ENCODE measurements around the gene AEBP1.

The AEBP1 gene

DNA sequence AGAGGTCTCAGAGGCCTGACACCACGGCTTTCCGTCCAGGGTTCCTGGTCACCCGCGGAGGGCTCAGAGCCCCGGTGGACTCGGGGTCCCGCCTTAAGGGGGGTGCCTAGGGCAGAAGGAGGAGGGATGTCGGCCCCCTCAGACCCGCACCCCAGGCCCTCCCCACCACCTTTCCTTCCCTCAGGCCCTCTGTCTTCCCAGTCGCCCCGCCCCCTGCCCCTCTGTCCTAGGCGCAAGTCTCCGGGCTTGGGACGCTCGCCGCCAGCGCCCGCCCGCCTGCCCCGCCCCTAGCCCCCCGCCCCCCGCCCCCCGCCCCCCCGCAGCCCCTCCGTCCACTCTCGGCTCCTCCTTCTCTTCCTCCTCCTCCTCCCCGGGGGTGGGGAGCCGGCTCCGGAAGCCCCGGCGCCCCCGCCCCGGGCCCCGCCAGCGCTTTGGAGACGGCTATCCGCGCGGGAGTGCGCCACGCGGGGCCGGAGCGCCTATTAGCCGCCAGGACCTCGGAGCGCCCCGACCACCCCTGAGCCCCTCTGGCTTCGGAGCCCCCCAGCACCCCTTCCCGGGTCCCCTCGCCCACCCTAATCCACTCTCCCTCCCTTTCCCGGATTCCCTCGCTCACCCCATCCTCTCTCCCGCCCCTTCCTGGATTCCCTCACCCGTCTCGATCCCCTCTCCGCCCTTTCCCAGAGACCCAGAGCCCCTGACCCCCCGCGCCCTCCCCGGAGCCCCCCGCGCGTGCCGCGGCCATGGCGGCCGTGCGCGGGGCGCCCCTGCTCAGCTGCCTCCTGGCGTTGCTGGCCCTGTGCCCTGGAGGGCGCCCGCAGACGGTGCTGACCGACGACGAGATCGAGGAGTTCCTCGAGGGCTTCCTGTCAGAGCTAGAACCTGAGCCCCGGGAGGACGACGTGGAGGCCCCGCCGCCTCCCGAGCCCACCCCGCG is at the start of gene AEBP1:
Gene AEBP1, plus strand, starts transcription at position 423 of the 937 bp plus-strand sequence. Its CDS starts 321 bp downstream, at position 744.
- DNase-seq: peak in 1 of 2 donors; percentile 47

- DNase-seq: no peak
These were observed 47.5 kb upstream of the AEBP1 start for GRCh38 chr7:44056681-44057080.

GRCh38 chr7:44057181-44057848 is 46.8 kb upstream of the AEBP1 start:
- no peak for DNase-seq

DNA sequence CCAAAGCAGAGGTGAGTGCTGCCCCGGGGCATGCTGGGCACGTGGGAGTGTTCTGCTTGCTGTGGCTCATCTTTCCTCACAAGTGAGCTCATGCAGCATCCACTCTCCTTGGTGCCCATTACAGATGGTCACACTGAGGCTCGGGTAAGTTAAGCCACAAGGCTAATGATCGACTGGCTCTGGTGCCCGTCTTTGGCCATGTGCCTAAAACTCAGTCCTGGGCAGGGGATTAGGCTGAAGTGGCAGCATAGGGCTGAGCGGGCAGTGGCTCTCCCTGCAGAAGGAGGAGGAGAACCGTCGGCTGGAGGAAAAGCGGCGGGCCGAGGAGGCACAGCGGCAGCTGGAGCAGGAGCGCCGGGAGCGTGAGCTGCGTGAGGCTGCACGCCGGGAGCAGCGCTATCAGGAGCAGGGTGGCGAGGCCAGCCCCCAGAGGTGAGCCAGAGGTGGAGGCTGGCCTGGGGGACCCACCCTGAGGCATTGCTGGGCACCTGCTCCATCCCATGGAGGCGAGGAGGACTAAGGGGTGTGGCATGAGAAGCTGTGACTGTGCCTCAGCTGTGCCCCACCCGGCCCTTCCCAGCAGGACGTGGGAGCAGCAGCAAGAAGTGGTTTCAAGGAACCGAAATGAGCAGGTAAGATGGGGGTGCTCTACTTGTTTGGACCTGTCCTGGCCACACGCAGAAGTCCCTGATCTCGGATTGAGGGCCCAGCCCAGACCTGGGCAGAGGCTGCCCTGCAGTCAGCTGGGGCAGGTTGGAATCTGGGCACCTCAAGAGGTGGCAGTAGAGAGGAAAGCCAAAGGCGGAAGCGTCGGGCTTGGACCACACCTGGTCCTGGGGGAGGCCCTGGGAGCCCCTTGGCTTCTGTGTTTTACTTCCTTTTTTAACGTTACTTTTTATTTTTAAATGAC is 46.0 kb upstream of the AEBP1 start:
- DNase-seq: no peak

DNA sequence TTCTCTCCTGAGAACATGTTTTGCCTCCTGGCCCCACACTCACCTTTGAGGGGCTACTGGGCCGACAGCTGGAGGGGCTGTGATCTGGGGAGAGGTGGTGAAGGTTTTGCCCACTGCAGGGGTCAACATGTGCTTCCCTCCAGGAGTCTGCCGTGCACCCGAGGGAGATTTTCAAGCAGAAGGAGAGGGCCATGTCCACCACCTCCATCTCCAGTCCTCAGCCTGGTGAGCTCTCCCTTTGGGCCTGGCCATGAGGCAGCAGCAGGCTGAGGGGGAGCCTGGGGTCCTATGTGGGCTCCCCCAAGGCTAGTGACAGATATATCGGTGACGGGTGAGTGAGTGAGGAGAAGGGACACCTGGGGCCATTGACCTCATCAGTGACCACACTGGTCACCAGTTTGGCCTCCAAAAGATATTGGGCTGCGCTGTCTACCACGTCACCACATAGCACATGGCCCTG is 45.4 kb upstream of the AEBP1 start:
- no peak for DNase-seq

DNA sequence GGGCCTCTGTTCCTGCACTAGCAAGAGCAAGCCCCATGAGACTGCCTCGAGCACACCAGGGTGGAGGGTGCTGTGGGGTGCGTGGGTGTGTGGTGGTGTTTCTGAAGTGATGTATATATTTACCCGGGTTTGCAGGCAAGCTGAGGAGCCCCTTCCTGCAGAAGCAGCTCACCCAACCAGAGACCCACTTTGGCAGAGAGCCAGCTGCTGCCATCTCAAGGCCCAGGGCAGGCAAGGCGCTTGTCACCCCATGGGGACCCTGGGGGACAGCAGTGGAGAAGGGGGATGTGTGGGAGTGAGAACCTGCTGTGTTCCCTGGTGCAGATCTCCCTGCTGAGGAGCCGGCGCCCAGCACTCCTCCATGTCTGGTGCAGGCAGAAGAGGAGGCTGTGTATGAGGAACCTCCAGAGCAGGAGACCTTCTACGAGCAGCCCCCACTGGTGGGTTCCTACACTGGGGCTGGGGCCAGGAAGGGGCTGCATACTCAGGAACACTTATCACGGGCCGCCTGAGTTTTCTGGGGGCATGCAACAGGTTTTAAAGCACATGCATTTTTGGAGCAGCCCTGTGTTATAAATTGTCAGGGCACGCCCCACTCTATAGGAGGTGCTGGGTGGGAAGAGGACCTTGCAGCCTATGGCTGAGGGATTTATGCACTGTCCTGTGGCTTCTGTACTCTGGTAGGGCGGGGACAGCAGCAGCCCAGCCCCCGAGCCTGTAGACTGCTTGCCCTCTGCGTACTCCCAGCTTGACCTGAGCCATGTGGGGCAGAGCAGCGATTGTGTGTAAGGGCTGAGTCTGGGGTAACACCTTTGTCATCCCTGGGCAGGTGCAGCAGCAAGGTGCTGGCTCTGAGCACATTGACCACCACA is 44.7 kb upstream of the AEBP1 start:
- no peak for DNase-seq

DNA sequence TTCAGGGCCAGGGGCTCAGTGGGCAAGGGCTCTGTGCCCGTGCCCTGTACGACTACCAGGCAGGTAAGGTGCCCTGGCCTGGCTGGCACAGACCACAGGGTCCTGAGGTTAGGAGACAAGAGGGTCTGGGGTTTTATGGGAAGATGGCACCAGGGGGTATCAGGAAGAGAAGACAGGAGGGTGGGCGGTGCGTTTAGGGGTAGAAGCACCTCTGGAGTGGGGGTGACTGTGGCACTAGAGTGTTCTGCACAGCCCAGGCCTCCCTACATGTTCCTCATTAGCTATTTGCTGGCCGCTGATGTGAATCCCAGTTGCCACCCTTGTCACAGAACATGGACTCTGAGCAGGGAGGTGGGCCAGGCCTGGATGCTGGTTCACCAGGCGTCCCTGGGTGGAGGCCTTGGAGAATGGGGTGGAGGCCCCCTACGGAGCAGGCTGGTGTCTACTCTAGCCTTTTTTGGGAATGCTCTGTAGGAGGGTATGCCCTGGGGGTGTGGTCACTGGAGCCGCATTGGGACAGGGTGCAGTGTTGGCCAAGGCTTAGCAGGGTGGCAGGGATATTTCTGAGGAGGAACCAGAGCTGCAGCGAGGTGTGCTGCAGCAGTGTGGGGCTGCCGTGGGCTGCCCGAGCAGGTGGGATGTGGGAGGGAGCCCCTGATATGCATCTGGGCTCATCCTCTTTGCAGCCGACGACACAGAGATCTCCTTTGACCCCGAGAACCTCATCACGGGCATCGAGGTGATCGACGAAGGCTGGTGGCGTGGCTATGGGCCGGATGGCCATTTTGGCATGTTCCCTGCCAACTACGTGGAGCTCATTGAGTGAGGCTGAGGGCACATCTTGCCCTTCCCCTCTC is 43.8 kb upstream of the AEBP1 start:
- DNase-seq: no peak

DNA sequence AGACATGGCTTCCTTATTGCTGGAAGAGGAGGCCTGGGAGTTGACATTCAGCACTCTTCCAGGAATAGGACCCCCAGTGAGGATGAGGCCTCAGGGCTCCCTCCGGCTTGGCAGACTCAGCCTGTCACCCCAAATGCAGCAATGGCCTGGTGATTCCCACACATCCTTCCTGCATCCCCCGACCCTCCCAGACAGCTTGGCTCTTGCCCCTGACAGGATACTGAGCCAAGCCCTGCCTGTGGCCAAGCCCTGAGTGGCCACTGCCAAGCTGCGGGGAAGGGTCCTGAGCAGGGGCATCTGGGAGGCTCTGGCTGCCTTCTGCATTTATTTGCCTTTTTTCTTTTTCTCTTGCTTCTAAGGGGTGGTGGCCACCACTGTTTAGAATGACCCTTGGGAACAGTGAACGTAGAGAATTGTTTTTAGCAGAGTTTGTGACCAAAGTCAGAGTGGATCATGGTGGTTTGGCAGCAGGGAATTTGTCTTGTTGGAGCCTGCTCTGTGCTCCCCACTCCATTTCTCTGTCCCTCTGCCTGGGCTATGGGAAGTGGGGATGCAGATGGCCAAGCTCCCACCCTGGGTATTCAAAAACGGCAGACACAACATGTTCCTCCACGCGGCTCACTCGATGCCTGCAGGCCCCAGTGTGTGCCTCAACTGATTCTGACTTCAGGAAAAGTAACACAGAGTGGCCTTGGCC is 43.0 kb upstream of the AEBP1 start:
- DNase-seq: no peak

GRCh38 chr7:44061645-44062179 is 42.4 kb upstream of the AEBP1 start:
- DNase-seq: no peak

DNA sequence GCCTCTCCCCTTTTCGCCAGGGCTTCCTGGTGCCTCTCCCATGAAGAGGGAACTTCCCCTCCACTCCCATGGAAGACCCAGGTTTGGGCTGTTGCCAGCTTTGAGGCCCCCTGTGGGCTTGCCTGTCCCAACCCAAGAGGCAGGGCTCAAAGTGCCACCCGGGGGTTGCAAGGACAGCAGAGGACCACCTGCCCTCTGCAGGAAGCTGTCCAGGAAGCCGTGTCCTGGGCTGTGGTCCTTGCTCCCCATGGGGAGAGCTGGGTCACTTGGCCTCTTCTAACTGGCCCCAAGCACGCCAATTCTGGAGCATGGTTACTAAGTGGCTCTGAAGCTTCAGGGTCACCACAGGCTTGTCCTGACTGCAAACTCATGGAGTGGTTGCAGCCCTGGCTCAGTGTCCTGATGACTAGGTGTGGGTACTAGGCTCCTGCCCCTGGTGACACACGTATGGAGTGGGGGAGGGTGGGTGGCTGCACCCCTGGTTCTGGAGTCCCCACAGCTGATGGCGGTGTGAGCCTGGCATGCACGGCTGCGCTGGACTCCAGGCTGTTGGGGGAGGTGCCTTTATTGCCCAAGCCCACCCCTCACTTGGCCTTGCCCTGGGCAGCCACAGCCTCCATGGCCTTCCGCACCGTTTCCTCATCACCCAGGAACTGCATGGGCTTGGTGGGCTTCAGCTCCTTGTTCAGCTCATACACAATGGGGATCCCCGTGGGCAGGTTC is 41.8 kb upstream of the AEBP1 start:
- DNase-seq: no peak

GRCh38 chr7:44062903-44063295 is 41.2 kb upstream of the AEBP1 start:
- DNase-seq: no peak

DNA sequence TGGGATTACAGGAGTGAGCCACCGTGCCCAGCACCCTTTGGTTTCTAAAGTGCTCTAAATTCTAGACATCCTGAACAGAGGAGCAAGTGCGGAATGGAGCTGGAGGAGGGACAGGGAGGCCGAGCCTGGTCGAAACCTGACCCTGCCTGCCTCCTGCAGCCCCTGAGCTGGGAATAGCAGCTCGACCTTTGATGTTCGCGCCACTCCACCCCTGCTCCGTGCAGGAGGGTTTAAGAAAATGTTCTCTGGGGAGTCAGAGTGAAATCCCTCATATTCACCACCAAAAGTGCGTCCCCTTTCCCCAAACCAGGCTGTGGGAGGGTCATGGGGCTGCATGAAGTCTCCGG is 40.6 kb upstream of the AEBP1 start:
- no peak for DNase-seq

- no peak for DNase-seq
These were observed 40.1 kb upstream of the AEBP1 start for GRCh38 chr7:44063894-44064651.

- DNase-seq: no peak
These were observed 39.2 kb upstream of the AEBP1 start for GRCh38 chr7:44064791-44065430.

GRCh38 chr7:44065431-44066110 is 38.6 kb upstream of the AEBP1 start, which contains the start of gene PGAM2:
Gene PGAM2, minus strand, starts transcription at chr7:44065567. Its CDS starts 38 bp downstream, at chr7:44065529.
- peak in 1 of 2 donors; percentile 41 for DNase-seq

DNA sequence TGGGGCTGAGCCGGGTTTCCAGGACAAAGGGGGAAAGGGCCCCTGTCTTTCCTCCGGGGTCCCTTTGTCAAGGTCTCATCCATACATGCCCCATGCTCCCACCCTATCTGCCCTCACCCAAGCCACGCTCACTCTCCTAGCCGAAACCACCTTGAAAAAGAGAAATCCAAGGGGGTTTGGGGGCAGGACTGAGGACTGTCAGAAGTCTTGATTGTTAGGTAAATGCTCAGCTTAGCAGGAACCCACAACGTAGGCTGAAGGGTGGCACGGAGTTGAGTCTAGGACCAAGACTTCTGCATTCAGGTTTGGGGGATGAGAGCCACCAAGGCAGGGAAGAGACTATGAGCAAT is 38.1 kb upstream of the AEBP1 start:
- DNase-seq: no peak

DNA sequence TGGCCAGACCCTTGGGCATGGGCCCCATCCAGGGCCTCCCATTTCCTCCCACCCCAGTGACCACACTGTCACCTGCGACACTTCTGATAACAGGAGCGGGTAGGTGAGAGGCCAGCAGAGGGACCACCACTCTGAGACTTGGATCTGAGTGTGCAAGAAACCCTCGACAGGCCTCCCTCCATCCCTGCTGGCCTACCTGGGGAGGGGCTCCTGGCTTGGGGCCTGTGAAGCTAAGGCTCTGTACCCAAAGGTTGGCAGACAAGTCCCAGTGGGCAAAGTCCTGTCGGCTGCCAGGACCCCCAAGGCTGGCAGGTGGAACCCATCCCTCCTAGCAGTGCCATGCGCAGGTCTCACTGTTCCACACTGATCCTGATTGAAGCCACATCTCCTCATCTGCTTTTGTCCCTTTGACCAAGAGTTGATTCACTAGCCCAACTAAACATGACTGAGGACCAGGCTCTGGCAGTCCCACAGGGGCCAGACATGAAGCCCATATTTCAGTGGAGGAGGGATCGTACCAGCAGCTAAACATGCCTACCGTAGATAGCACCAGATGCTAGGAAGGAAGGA is 37.6 kb upstream of the AEBP1 start:
- DNase-seq: no peak

All from stimulated activated CD4-positive, alpha-beta T cell treated with anti-CD3 and anti-CD28 coated beads, Interleukin-2, amount 100 ng/mL, for 24 hours (primary cell).